ENCODE data around the gene TPP2. TPM values are rescaled to one million over a fixed set of nuclear protein-coding genes. Genes with fewer than 3 reads are reported as not detected.
A peak's percentile ranks its signal among the peaks of the same experiment; 100 is the strongest.

TPP2 gene
- polyA plus RNA-seq (2013, experiment 1 of 2): 37.0 TPM
- 35.7 TPM for polyA plus RNA-seq (2013, experiment 2 of 2)

- Histone ChIP-seq H3K9me3 (ENCODE audit: control insufficient read depth, low read length) (no peaks in the 10 kb centered on the region), H3K14ac (ENCODE audit: low read length in 2 of 2) (peak within 1 kb of the TSS; percentile 91 to 92), H4K91ac (ENCODE audit: low read length) (peak within 1 kb of the TSS; percentile 91), H3K79me1 (replicated peaks; ENCODE audit: low read length, poor library complexity, severe bottlenecking) (no peaks in the 10 kb centered on the region), H2BK12ac (ENCODE audit: low read length in 2 of 2) (peak within 1 kb of the TSS in 1 of 2 experiments; percentile 32), H3K9ac (ENCODE audit: low read length) (peak within 1 kb of the TSS; percentile 98), H4K8ac (ENCODE audit: low read length) (peak within 1 kb of the TSS; percentile 93), H2AFZ (ENCODE audit: low read depth, low read length) (peak within 1 kb of the TSS; percentile 90), H3K23ac (ENCODE audit: low read length in 2 of 2) (peak within 1 kb of the TSS; percentile 37 to 94), H3K4me1 (ENCODE audit: control insufficient read depth, insufficient read depth, low read depth, low read length) (peaks cover 5% of the 10 kb centered on the region), H3K27ac (ENCODE audit: low read length, poor library complexity, severe bottlenecking) (peak within 1 kb of the TSS; percentile 95), H3K4me2 (ENCODE audit: low read length, poor library complexity, severe bottlenecking) (peak within 1 kb of the TSS; percentile 84), H2BK5ac (ENCODE audit: low read depth, low read length, poor library complexity, severe bottlenecking) (peak within 1 kb of the TSS; percentile 76), H3K18ac (ENCODE audit: low read depth in 1 of 2, low read length in 2 of 2) (peak within 1 kb of the TSS; percentile 96 to 98), H3K36me3 (ENCODE audit: control insufficient read depth in 1 of 2, insufficient read depth in 2 of 2, low read depth in 1 of 2, low read length in 2 of 2) (no peaks in the 10 kb centered on the region), H3K4ac (ENCODE audit: low read depth in 1 of 2, low read length in 2 of 2) (peak within 1 kb of the TSS; percentile 93 to 97), H2BK120ac (ENCODE audit: low read depth, low read length) (peak within 1 kb of the TSS; percentile 98), H3K27me3 (ENCODE audit: control insufficient read depth in 1 of 2, insufficient read depth in 1 of 2, low read length in 2 of 2) (no peaks in the 10 kb centered on the region), H3K4me3 (ENCODE audit: insufficient read depth in 1 of 2, low read depth in 1 of 2, low read length in 2 of 2) (peak within 1 kb of the TSS; percentile 88 to 95), H2AK5ac (ENCODE audit: low read length, severe bottlenecking) (peak within 1 kb of the TSS; percentile 40), H2BK15ac (ENCODE audit: low read depth, poor library complexity, severe bottlenecking) (peak within 1 kb of the TSS; percentile 93)
- WGBS: under 1% methylated on average over 51 of the region's 53 CpGs
- DNase-seq: peak; percentile 98
Observed at GRCh38 chr13:102596147-102597028, at the start of gene TPP2. Gene TPP2, plus strand, starts transcription at chr13:102596986. Its CDS starts 53 bp downstream, at chr13:102597039.

- H3K9me3 ChIP-seq (ENCODE audit: control insufficient read depth, low read length): no peaks in the 10 kb centered on the region
- no peak overlapping the region for H3K4me3 ChIP-seq (ENCODE audit: insufficient read depth in 1 of 2, low read depth in 1 of 2, low read length in 2 of 2)
- H3K27ac ChIP-seq (ENCODE audit: low read length, poor library complexity, severe bottlenecking): no peak overlapping the region
- H2AFZ ChIP-seq (ENCODE audit: low read depth, low read length): no peak overlapping the region
- no peaks in the 10 kb centered on the region for H3K79me1 ChIP-seq (replicated peaks; ENCODE audit: low read length, poor library complexity, severe bottlenecking)
- no peaks in the 10 kb centered on the region for H3K4me1 ChIP-seq (ENCODE audit: control insufficient read depth, insufficient read depth, low read depth, low read length)
- H2BK15ac ChIP-seq (ENCODE audit: low read depth, poor library complexity, severe bottlenecking): no peak overlapping the region
- no peak overlapping the region for H4K8ac ChIP-seq (ENCODE audit: low read length)
- H3K18ac ChIP-seq (ENCODE audit: low read depth in 1 of 2, low read length in 2 of 2): no peak overlapping the region
- DNase-seq: no peak
- H2BK5ac ChIP-seq (ENCODE audit: low read depth, low read length, poor library complexity, severe bottlenecking): no peak overlapping the region
- no peak overlapping the region for H2BK120ac ChIP-seq (ENCODE audit: low read depth, low read length)
- no peak overlapping the region for H2BK12ac ChIP-seq (ENCODE audit: low read length in 2 of 2)
- no peak overlapping the region for H3K9ac ChIP-seq (ENCODE audit: low read length)
- no peak overlapping the region for H3K14ac ChIP-seq (ENCODE audit: low read length in 2 of 2)
- H4K91ac ChIP-seq (ENCODE audit: low read length): no peak overlapping the region
- peaks cover 4 to 5% of the 10 kb centered on the region in 2 experiments for H3K27me3 ChIP-seq (ENCODE audit: control insufficient read depth in 1 of 2, insufficient read depth in 1 of 2, low read length in 2 of 2)
- H3K36me3 ChIP-seq (ENCODE audit: control insufficient read depth in 1 of 2, insufficient read depth in 2 of 2, low read depth in 1 of 2, low read length in 2 of 2): no peaks in the 10 kb centered on the region
- H2AK5ac ChIP-seq (ENCODE audit: low read length, severe bottlenecking): no peak overlapping the region
- no peak overlapping the region for H3K23ac ChIP-seq (ENCODE audit: low read length in 2 of 2)
- no peak overlapping the region for H3K4ac ChIP-seq (ENCODE audit: low read depth in 1 of 2, low read length in 2 of 2)
- H3K4me2 ChIP-seq (ENCODE audit: low read length, poor library complexity, severe bottlenecking): no peak overlapping the region
Observed at GRCh38 chr13:102548811-102549210, 48.0 kb upstream of the TPP2 start.

- no peak overlapping the region for H2AFZ ChIP-seq (ENCODE audit: low read depth, low read length)
- H3K79me1 ChIP-seq (replicated peaks; ENCODE audit: low read length, poor library complexity, severe bottlenecking): no peaks in the 10 kb centered on the region
- no peak overlapping the region for H3K4me2 ChIP-seq (ENCODE audit: low read length, poor library complexity, severe bottlenecking)
- no peak overlapping the region for H3K27ac ChIP-seq (ENCODE audit: low read length, poor library complexity, severe bottlenecking)
- H3K27me3 ChIP-seq (ENCODE audit: control insufficient read depth in 1 of 2, insufficient read depth in 1 of 2, low read length in 2 of 2): peaks cover 4 to 5% of the 10 kb centered on the region in 2 experiments
- WGBS: 64% methylated on average over 7 of the region's 7 CpGs
- H4K91ac ChIP-seq (ENCODE audit: low read length): no peak overlapping the region
- no peak overlapping the region for H2BK5ac ChIP-seq (ENCODE audit: low read depth, low read length, poor library complexity, severe bottlenecking)
- H3K23ac ChIP-seq (ENCODE audit: low read length in 2 of 2): no peak overlapping the region
- no peak for DNase-seq
- no peak overlapping the region for H3K18ac ChIP-seq (ENCODE audit: low read depth in 1 of 2, low read length in 2 of 2)
- no peaks in the 10 kb centered on the region for H3K4me1 ChIP-seq (ENCODE audit: control insufficient read depth, insufficient read depth, low read depth, low read length)
- H2BK120ac ChIP-seq (ENCODE audit: low read depth, low read length): no peak overlapping the region
- H3K4ac ChIP-seq (ENCODE audit: low read depth in 1 of 2, low read length in 2 of 2): no peak overlapping the region
- H2BK15ac ChIP-seq (ENCODE audit: low read depth, poor library complexity, severe bottlenecking): no peak overlapping the region
- H3K9me3 ChIP-seq (ENCODE audit: control insufficient read depth, low read length): no peaks in the 10 kb centered on the region
- no peak overlapping the region for H3K14ac ChIP-seq (ENCODE audit: low read length in 2 of 2)
- no peak overlapping the region for H4K8ac ChIP-seq (ENCODE audit: low read length)
- H3K4me3 ChIP-seq (ENCODE audit: insufficient read depth in 1 of 2, low read depth in 1 of 2, low read length in 2 of 2): no peak overlapping the region
- no peak overlapping the region for H3K9ac ChIP-seq (ENCODE audit: low read length)
- H2BK12ac ChIP-seq (ENCODE audit: low read length in 2 of 2): no peak overlapping the region
- no peak overlapping the region for H2AK5ac ChIP-seq (ENCODE audit: low read length, severe bottlenecking)
- H3K36me3 ChIP-seq (ENCODE audit: control insufficient read depth in 1 of 2, insufficient read depth in 2 of 2, low read depth in 1 of 2, low read length in 2 of 2): no peaks in the 10 kb centered on the region
Observed at GRCh38 chr13:102550507-102550906, 46.3 kb upstream of the TPP2 start.

DNA sequence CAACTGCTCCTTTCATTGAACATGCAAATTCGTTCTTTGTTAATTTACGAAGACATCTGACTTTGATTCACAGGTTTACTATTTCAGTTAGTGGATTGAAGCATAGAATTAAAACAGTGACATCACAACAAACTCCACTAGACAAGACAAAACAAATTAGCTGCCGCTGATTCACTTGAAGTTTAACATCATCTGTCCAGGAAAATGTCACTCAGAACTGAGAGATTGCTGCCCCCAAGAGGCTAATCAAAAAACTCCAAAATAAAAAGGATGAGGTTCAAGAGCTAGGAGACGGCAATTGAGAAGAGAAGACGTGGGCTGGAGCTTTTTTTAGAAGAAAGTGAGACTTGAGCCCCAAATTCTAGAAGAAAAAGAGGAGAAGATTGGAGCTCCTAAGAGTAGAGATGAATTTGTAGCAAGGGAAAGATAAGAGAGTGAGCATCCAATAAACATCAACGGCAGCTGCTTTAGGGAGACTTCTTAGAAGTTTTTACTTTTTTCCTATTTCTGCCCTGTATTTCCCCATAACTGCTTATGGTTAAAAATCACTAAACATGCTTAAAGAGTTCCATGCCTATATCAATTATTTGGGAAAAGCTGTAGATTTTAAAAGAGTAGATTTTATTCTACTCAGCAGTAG is 40.8 kb upstream of the TPP2 start:
- no peak overlapping the region for H2BK5ac ChIP-seq (ENCODE audit: low read depth, low read length, poor library complexity, severe bottlenecking)
- H3K4me3 ChIP-seq (ENCODE audit: insufficient read depth in 1 of 2, low read depth in 1 of 2, low read length in 2 of 2): peak overlapping the region in 1 of 2 experiments; percentile 72
- H3K4me2 ChIP-seq (ENCODE audit: low read length, poor library complexity, severe bottlenecking): no peak overlapping the region
- H4K8ac ChIP-seq (ENCODE audit: low read length): no peak overlapping the region
- no peak overlapping the region for H2AK5ac ChIP-seq (ENCODE audit: low read length, severe bottlenecking)
- no peak overlapping the region for H3K18ac ChIP-seq (ENCODE audit: low read depth in 1 of 2, low read length in 2 of 2)
- no peaks in the 10 kb centered on the region for H3K9me3 ChIP-seq (ENCODE audit: control insufficient read depth, low read length)
- no peak overlapping the region for H2BK120ac ChIP-seq (ENCODE audit: low read depth, low read length)
- H3K14ac ChIP-seq (ENCODE audit: low read length in 2 of 2): no peak overlapping the region
- DNase-seq: peak; percentile 31
- H3K4ac ChIP-seq (ENCODE audit: low read depth in 1 of 2, low read length in 2 of 2): no peak overlapping the region
- no peak overlapping the region for H3K27ac ChIP-seq (ENCODE audit: low read length, poor library complexity, severe bottlenecking)
- no peaks in the 10 kb centered on the region for H3K79me1 ChIP-seq (replicated peaks; ENCODE audit: low read length, poor library complexity, severe bottlenecking)
- H2AFZ ChIP-seq (ENCODE audit: low read depth, low read length): no peak overlapping the region
- no peak overlapping the region for H2BK12ac ChIP-seq (ENCODE audit: low read length in 2 of 2)
- no peak overlapping the region for H2BK15ac ChIP-seq (ENCODE audit: low read depth, poor library complexity, severe bottlenecking)
- H3K27me3 ChIP-seq (ENCODE audit: control insufficient read depth in 1 of 2, insufficient read depth in 1 of 2, low read length in 2 of 2): peaks cover 0 to 9% of the 10 kb centered on the region in 2 experiments
- H3K36me3 ChIP-seq (ENCODE audit: control insufficient read depth in 1 of 2, insufficient read depth in 2 of 2, low read depth in 1 of 2, low read length in 2 of 2): no peaks in the 10 kb centered on the region
- no peaks in the 10 kb centered on the region for H3K4me1 ChIP-seq (ENCODE audit: control insufficient read depth, insufficient read depth, low read depth, low read length)
- peak overlapping the region; percentile 64 for H3K9ac ChIP-seq (ENCODE audit: low read length)
- H4K91ac ChIP-seq (ENCODE audit: low read length): no peak overlapping the region
- no peak overlapping the region for H3K23ac ChIP-seq (ENCODE audit: low read length in 2 of 2)
- WGBS: 28% methylated on average over 5 of the region's 6 CpGs
